Bone marrow (tissue), 2 donors: Measurements from ENCODE around the gene SRBD1.

ENCODE experiments used
- DNase-seq, 2 donors: peaks; one replicate each; lab custom pipeline; 2025; lab: John Stamatoyannopoulos, UW

The SRBD1 gene

GRCh38 chr2:45373534-45373933, 237.5 kb downstream of the SRBD1 start:
- DNase-seq = no peak

- DNase-seq = no peak
Observed at GRCh38 chr2:45370369-45370768, 240.7 kb downstream of the SRBD1 start.

- no peak for DNase-seq
Observed at GRCh38 chr2:45368792-45369191, 242.3 kb downstream of the SRBD1 start.

- DNase-seq = no peak
Observed at GRCh38 chr2:45361666-45362065, 249.4 kb downstream of the SRBD1 start.

- DNase-seq = no peak
Observed at GRCh38 chr2:45354776-45355175, 256.3 kb downstream of the SRBD1 start.

- no peak for DNase-seq
Observed at GRCh38 chr2:45353879-45354278, 257.2 kb downstream of the SRBD1 start.

- no peak for DNase-seq
Observed at GRCh38 chr2:45352506-45352905, 258.6 kb downstream of the SRBD1 start.

- DNase-seq = no peak
Observed at GRCh38 chr2:45345331-45346234, 265.5 kb downstream of the SRBD1 start.

GRCh38 chr2:45344502-45344901, 266.6 kb downstream of the SRBD1 start:
- no peak for DNase-seq

GRCh38 chr2:45344071-45344470, 267.0 kb downstream of the SRBD1 start:
- no peak for DNase-seq

- no peak for DNase-seq
Observed at GRCh38 chr2:45343251-45344017, 267.6 kb downstream of the SRBD1 start.

- no peak for DNase-seq
Observed at GRCh38 chr2:45340318-45340717, 270.7 kb downstream of the SRBD1 start.

GRCh38 chr2:45339253-45339652, 271.8 kb downstream of the SRBD1 start:
- no peak for DNase-seq
